HS-5 (cell line): Measurements from ENCODE around the gene KLHL11.
"Not testable (repeated sequence)": the region's sequence is repeated elsewhere in the genome, so short reads cannot be mapped to it uniquely, and the experiment has no call there.

Source experiments
- DNase-seq: peaks from one replicate; pipeline ENCODE4 v3.0.0-alpha.2; 2012; ENCODE audit warnings: low read depth

KLHL11 gene

DNA sequence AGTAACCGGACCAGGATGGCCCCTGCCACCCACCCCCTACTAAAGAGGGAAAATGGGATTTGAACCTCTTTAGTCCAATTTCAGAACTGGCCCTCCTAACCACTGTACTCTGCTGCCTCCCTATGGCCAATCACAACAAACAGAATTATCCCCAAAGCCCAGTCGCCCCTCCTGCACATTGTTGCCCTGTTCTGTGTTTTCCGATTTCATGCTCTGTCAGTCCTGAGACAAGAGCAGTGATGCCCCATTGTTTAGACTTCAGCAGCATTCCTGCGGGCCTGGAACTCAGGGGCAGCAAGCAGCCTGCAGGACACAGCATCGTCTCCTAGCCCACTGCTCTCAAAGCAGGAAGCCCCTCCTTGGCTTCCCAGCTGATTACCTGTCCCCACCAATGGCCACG, 20.5 kb upstream of the KLHL11 start:
- no peak for DNase-seq

DNA sequence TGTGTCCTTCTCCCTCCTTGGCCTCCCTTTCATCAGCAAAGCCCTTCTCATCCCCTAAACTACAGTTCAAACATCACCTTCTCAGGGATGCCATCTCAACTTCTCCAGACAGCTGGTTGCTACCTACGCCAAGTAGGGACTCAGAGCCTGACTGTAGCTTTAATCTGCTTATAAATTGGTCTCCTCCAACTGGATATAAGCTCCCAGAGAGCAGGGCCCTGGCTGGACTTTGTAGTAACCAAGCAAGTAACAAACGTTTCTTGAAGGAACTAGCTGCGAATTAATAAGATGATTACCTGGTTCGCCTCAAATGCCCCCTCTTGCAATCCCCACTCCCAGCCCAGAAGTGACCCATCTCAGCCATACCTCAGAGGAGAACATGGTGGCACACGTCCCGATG, 17.5 kb upstream of the KLHL11 start:
- no peak for DNase-seq

DNA sequence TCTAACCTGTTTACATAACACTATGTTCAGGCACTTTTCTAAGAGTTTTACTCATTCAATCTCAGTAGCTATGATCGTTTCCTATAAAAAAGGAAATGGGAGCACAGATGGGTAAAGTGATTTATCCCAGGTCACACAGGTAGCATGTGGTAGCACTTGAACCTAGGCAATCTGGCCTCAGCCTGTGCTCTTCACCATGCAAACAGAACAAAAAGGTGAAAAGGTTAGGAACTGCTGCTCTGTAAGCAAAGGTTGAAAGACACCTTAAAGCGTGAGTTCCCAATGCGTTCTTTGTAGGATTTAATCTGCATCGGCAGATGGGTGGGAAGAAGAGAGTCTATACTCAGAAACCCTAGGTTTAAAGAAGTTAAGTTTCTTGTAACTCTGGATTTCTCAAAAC, 14.9 kb upstream of the KLHL11 start:
- no peak for DNase-seq

DNA sequence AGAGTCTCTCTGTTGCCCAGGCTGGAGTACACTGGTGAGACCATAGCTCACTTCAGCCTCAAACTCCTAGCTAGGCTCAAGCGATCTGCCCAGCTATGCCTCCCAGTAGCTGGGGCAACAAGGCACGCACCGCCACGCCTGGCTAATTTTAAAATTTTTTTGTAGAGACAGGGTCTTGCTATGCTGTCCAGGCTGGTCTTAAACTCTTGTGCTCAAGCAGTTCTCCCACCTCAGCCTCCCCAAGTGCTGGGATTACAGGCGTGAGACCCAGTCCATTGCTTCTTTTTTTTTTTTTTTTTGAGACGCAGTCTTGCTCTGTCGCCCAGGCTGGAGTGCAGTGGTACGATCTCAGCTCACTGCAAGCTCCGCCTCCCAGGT, 9.1 kb upstream of the KLHL11 start:
- not testable (repeated sequence) for DNase-seq

DNA sequence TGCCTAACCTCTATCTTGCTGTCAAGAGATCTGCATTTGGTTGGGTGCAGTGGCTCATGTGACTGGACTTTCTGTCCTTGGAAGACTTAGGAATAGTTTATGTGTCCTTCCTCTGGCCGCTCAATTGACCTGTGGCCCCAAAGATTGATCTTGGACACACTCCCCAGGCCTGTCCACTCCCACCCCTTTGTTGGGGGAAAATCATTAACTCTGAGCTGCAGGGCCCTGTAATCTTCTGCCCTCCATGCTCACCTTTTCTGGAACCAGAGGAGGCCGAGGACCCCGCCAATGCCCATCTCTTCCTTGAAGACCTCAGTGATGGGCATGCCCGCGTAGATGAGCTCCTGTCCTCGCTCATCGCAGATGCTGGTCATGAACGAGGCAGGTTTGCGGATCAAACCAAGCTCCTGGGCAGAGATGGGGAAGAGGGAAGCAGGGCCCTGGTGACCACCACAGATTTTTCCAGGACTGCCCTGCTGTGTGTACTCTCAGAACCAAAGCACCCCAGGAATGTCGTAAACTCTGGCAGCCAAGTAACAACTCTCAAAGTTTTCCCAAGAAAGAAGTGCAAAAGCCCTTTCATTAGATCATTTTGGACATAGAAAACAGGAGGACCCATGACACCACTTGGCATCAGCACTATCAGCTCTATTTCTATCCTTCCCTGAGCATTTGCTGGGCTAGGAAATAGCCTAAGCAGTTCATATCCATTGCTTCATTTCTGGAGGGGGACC, 8.5 kb upstream of the KLHL11 start:
- no peak for DNase-seq

DNA sequence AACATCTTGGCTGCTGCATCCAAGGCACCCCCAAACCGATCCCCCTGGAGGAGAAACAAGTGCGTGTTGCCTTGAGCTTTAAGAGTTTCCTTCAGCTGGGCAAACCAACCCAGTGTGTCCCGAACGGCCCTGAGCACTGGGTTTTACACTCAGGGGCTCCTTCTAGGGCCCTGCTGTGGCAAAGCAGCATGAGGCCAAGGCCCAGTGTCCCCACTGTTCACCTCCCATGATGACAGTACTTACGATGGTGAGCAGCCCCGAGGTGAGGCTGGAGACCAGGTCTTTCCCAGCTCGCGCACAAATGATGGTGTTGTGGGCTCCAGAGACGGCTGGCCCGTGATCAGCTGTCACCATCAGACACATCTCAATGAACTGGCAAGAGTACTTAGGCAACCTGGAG, 6.6 kb upstream of the KLHL11 start:
- DNase-seq, result no peak

DNA sequence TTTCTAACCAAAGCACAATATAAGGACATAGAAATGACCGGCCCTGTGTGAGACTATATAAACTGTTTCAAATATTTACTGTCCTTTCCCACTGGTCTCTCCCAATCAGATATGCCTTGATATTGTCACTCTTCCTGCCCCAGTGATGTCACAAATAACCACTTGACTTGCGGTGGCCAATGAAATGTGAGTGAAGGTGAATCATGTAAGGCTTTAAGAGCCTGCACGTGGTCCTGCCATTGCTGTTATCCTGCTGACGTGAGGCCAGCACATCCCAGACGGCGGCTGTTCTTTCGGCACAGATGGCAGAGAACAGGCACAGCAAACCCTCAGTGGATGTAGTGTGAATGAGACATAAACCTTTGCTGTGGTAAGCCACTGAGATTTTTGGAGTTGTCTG, 5.4 kb upstream of the KLHL11 start:
- no peak for DNase-seq

DNA sequence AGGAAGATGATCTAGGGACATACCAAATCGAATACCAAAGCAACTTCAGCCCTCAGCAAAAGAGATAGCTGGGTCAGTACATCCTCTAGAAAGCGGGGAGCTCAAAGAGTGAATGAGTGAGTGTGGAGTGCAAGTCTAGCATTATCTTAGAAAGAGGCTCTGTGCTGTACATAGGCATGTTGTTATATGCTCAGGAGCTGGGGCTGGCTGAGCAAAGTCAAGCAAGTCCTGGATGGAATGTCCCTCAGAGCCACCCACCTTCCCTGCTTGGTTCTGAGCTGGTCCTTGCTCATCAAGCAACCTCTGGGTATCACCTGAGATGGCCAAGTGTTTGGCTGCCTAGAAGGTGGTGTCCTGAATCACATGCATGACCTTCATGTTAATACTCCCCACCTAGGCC, 4.9 kb upstream of the KLHL11 start:
- DNase-seq, result no peak

DNA sequence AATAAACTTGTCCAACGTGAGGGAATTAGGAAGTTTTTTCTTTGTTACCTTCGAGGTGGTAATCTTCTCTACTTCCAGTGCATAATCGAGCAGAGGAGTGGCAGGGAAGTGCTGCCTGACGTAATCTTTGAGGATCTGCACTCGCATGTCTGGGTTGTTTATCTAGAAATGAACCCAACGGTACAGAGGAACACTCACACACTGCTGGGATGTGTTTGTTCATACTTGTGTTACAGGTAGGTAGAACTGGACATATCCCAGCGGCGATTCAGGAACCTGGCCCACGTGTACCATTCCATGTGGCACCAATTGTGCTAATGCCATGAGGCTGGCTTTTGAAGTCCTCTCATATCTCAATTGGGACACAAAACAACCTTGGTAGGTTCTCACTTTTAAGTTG, 4.2 kb upstream of the KLHL11 start:
- no peak for DNase-seq

DNA sequence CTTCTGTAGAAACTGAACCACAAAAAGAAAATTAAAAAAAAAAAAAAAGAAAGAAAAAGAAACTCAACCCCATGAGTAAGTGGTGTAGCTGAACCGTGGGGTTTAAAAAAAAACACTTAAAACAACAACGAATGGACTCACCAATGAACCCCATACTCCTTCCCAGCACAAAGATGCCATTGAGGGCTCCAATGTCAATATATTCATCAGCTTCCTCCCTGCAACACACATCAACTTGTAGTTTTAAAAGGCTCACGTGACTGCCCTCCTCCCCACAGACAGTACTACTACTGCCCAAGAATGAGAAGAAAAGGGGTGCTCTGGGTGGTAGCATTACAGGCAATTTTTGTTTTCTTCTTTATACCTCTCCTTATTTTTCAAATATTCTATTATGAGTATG, 3.3 kb upstream of the KLHL11 start:
- no peak for DNase-seq

DNA sequence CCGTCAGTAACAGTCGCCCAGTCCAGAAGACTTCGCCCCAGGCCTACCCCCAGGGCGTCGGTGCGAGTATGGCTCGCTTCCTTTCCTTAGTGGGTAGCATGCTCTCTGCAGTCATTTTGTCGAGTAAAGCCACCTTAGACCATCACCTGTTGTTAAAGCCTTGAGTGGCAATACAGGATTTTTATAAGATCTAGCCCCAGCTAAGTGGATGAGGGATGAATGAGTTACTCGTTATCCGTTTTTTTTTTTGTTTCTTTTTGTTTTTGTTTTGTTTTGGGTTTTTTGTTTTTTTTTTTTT, 322 bp upstream of the KLHL11 start:
- peak; percentile 33 for DNase-seq

DNA sequence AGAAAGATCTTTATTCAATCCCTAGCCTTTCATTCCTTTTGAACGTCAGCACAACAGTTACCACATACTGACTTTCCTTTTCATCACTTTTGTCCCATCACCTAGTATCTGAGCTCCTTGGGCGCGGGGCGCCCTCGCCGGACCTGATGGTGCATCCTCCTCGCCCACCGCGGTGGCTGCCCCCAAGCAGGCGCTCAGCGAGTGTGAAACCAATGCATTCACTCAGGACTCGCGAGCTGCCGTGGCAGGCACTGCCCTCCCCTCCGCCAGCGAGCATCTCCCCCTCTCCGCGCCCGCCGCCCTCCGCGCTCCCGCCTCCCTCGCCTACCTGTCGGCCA, 756 bp downstream of the KLHL11 start:
- no peak for DNase-seq

DNA sequence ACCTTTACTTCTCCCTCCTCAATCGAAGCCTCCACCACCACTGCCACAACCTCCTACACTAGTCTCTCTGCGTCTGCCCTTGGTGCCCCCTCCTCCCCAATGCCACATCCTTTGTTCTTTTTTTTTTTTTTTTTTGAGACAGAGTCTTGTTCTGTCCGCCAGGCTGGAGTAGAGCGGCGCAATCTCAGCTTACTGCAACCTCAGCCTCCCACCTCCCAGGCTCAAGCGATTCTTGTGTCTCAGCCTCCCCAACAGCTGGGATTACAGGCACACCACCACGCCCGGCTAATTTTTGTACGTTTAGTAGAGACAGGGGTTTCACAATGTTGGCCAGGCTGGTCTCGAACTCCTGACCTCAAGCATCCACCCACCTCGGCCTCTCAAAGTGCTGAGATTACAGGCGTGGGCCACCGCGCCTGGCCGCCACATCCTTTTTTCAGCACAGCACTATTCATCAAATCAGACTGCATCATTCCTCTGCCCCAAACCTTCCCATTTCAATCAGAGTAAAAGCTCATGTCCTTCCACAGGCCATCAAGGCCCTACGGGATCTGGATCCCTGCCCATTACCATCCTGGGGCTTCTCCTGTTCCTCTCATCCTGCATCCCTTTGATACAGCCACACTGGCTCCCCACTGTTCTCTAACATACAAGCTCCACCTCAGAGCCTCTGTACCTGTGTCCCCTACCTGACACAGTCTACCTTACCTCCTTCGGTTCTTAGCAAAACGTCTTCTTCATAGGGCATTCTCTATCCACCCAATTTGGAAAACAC, 2.0 kb downstream of the KLHL11 start:
- no peak for DNase-seq

DNA sequence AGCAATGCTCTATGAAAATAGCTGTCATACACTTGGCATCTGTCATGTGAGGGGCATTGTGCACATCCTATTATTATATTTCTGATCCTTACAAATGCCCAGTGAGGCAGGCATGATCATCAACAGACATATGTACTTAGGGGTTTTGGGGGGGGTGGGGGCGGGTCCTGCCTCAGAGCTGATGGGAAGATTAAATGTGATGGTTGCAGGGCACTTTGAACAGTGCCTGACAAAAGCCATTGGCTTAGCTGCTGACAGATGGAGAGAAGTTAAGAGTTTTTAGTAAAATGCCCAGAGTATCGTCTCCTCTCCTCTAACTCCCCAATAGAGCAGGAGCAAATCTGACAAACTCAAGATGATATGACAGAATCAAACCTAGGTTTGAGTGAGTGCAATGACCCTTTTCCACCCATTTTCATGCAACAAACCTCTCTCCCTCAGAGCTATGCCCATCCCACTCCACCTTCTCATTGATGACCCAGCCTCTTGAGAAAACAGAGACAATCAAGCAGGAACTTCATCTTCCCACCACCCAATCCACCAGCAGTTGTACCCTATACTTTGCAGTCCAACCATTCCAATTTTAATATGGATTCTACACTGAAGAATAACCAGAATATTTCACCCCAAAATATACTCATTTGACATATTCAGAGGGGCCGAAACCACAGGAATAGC, 4.8 kb downstream of the KLHL11 start:
- no peak for DNase-seq

DNA sequence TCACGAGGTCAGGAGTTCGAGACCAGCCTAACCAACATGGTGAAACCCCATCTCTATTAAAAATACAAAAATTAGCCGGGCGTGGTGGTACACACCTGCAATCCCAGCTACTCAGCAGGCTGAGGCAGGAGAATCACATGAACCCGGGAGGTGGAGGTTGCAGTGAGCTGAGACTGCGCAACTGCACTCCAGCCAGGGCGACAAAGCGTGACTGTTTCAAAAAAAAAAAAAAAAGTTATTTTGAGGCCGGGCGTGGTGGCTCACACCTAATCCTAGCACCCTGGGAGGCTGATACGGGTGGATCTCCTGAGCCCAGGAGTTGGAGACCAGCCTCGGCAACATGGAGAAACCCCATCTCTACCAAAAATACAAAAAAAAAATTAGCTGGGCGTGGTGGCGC, 13.8 kb downstream of the KLHL11 start:
- DNase-seq, result not testable (repeated sequence)

DNA sequence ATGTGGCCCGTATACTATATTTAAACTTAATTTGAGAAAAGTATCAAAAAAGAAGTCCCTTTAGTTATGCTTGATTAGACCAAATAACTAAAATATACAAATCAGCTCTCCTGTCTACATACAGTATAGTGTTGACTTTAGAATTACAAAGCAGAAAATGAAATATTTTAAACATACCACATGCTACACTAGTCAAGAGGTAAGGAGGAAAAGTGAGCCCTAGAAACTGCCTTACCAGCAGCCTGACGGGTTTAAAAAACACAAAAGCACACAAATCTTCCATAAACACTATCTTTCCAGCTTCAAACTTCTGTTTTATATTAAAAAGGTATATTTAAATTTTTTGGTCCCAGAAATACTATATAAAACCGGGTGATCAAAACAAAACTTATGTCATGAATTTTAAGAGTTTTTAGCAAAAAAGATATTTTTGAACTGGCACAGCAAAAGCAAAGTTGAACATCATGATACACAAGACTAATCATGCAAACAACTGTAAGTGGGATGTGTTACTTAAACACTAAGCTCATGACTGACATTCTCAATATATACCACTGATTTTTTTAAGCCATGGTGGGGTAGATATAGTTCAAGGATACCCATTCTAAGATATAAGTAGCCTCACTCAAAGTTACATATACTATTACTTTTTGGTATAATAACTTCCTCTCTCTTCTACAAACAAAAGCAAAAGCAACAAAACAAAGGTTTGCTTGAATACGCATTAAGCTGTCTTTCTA, 15.8 kb downstream of the KLHL11 start:
- DNase-seq, result no peak

DNA sequence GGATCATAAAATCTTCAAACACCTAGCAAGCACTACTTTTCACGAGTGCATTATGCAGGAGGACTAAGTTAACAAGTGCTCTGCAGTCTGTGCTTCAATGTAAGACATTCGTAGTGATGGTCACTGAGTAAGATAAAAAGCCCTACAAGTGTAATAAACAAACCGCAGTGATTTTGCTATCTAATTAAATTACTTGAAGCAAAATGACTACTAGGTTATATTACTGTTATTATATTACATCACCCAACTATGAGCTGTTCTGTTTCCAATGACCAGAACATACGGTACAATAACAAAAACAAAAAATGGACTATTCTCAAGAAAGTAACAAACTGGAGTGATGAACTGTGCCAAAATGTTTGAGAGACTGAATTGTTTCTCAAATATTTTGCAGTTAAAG, 16.4 kb downstream of the KLHL11 start:
- no peak for DNase-seq

DNA sequence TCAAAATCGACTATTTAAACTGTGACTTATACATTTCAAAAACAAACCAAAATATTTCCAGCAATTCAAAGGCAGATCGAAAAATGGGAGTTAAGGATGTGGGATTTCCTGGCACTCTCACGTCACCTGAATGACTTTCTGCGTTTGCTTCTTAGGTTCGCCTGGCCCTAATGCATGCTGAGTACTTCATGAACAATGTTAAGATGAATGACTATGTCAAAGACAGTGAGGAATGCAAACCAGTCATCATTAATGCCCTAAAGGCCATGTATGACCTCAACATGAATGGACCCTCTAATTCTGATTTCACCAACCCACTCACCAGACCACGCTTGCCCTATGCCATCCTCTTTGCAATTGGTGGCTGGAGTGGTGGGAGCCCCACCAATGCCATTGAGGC, 20.3 kb downstream of the KLHL11 start:
- no peak for DNase-seq

DNA sequence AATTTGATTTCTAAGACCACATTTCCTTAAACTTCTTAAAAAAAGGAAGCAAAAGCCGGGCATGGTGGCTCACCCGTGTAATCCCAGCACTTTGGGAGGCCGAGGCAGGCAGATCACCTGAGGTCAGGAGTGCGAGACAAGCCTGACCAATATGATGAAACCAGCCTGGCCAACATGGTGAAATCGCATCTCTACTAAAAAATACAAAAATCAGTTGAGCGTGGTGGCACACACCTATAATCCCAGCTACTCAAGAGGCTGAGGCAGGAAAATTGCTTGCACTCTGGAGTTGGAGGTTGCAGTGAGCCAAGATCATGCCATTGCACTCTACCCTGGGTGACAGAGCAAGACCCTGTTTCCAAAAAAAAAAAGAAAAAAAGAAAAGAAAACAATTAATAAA, 24.4 kb downstream of the KLHL11 start:
- DNase-seq, result not testable (repeated sequence)

DNA sequence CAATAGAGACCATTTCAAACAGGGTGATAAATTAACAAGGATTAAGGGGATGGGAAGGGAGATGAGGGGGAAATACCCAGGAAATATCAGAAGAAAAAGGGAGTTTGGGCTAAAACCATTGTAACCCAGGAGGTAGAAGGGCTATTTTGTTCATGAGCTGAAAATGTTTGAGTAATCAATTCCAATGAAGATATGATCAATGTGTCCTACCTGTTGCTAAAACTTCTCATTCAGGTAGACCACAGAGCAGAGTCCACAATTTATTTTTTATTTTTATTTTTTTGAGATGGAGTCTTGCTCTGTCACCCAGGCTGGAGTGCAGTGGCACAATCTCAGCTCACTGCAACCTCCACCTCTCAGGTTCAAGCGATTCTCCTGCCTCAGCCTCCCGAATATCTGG, 25.8 kb downstream of the KLHL11 start:
- DNase-seq, result not testable (repeated sequence)

DNA sequence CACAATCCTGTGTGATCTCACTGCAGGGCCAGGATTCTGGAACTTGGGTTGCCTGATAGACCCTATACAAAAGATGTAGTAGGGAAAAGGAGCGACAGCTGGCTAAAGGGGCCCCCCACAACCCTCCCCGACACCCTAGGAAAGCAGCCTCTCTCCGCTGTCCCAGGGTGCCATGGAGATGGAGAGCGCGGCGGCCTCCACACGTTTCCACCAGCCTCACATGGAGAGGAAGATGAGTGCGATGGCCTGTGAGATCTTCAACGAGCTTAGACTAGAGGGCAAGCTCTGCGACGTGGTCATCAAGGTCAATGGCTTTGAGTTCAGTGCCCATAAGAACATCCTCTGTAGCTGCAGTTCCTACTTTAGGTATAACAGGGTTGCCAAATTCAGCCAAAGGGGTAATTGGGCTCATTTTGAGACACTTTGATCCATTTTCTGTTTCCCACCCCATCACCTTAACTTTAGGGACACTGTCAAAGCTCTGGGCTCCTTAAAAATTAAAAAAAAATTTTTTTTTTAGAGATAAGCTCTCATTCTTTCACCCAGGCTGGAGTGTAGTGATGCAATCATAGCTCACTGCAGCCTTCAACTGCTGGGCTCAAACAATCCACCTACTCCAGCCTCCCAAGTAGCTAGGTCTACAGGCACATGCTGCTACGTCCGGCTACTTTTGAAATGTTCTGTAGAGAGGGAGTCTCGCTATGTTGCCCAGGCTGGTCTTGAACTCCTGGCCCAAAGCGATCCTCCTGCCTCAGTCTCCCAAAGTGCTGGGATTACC, 27.3 kb downstream of the KLHL11 start, which contains the start of gene KLHL10:
TSS of gene KLHL10 (plus strand) at position 65 of the 778 bp plus-strand sequence. CDS start at position 173, 108 bp downstream.
- DNase-seq, result no peak
